ENCODE measurements around the gene HDAC1. TPM values are rescaled to one million over a fixed set of nuclear protein-coding genes. Genes with fewer than 3 reads are reported as not detected.

Gene HDAC1
- total and polyA plus RNA-seq, 2 of the 13 experiments (the other 11 are each of a cell fraction or from before 2014, with no cell fraction given): 93.5 to 189 TPM

DNA sequence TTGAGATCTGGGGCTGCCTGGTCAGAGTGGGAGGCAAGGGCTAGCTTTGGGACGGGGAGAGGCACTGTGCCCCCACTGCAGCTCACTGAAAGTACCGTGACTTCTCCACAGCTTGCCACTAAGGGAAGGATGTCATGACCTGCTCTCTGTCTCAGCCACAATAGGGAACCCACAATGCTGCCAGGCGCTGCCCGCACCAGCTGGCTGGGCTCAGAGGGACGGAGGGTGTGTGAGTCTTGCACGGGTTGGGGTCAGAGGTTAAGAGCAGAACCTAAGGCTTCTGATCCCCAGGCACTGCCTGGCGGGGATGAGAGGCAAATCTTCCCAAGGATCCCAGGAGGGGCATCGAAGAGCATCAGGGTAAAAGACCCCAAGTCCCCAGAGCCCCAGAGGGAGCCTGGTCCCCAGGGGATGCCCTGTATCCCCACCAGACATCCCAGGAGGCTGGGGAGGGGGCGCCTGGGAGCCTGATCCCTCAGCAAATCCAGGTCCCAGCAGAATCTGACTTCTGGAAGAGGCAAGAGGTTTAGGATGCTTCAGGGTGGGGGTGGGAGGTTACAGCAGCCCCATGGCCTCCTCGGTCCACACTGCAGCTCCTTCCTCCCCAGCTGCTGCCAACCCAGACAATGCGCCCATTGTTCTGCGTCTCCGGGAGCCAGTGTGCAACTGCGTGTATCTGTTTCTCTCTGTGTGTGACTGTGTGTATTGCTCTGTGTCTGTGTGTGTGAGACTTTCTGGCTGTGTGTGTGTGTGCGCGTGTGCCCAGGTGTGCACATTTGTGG, 46.2 kb downstream of the HDAC1 start (continued):
- TF ChIP-seq HDAC6 (IDR thresholded peaks at IDR 0.05; ENCODE audit: low read depth, low read length) (no peak), ZNF552 (CRISPR knock-in tag; IDR thresholded peaks at IDR 0.05; ENCODE audit: borderline replicate concordance) (no peak), ZNF619 (CRISPR knock-in tag; IDR thresholded peaks at IDR 0.05) (no peak), SRSF4 (IDR thresholded peaks at IDR 0.05; ENCODE audit: low read depth, low read length, poor library complexity, severe bottlenecking) (no peak), RAD21 (CRISPR knock-in tag; IDR thresholded peaks at IDR 0.05) (no peak), SMAD9 (CRISPR knock-in tag; IDR thresholded peaks at IDR 0.05) (no peak), FOXJ3 (CRISPR knock-in tag; IDR thresholded peaks at IDR 0.05; ENCODE audit: borderline replicate concordance) (no peak), ERF (CRISPR knock-in tag; IDR thresholded peaks at IDR 0.05) (no peak), ZMAT3 (CRISPR knock-in tag; conservative IDR thresholded peaks at IDR 0.05) (no peak), GATAD1 (CRISPR knock-in tag; IDR thresholded peaks at IDR 0.05) (no peak), ZNF780A (CRISPR knock-in tag; IDR thresholded peaks at IDR 0.05) (no peak), ZNF598 (CRISPR knock-in tag; IDR thresholded peaks at IDR 0.05; ENCODE audit: borderline replicate concordance) (no peak), ZNF678 (CRISPR knock-in tag; IDR thresholded peaks at IDR 0.05) (no peak), AKAP8 (CRISPR knock-in tag; IDR thresholded peaks at IDR 0.05) (no peak), RBAK (CRISPR knock-in tag; IDR thresholded peaks at IDR 0.05) (no peak), SATB2 (CRISPR knock-in tag; IDR thresholded peaks at IDR 0.05) (no peak), ARHGAP35 (CRISPR knock-in tag; IDR thresholded peaks at IDR 0.05; ENCODE audit: borderline replicate concordance) (no peak), ZNF138 (CRISPR knock-in tag; IDR thresholded peaks at IDR 0.05; ENCODE audit: low read depth) (no peak), NR3C1 (CRISPR knock-in tag; IDR thresholded peaks at IDR 0.05) (no peak), MYC (CRISPR knock-in tag; IDR thresholded peaks at IDR 0.05; ENCODE audit: borderline replicate concordance) (no peak), HMG20B (CRISPR knock-in tag; conservative IDR thresholded peaks at IDR 0.05) (no peak), ZSCAN20 (CRISPR knock-in tag; IDR thresholded peaks at IDR 0.05; ENCODE audit: borderline replicate concordance) (no peak), SMARCE1 (IDR thresholded peaks at IDR 0.05; ENCODE audit: borderline replicate concordance) (no peak), ZFP36 (IDR thresholded peaks at IDR 0.05; ENCODE audit: borderline replicate concordance, low read depth, low read length, partially characterized antibody) (no peak), ZNF572 (CRISPR knock-in tag; IDR thresholded peaks at IDR 0.05) (no peak), BHLHE40 (IDR thresholded peaks at IDR 0.05; ENCODE audit: low read length) (no peak)
- TF ChIP-seq, protein P1, sequence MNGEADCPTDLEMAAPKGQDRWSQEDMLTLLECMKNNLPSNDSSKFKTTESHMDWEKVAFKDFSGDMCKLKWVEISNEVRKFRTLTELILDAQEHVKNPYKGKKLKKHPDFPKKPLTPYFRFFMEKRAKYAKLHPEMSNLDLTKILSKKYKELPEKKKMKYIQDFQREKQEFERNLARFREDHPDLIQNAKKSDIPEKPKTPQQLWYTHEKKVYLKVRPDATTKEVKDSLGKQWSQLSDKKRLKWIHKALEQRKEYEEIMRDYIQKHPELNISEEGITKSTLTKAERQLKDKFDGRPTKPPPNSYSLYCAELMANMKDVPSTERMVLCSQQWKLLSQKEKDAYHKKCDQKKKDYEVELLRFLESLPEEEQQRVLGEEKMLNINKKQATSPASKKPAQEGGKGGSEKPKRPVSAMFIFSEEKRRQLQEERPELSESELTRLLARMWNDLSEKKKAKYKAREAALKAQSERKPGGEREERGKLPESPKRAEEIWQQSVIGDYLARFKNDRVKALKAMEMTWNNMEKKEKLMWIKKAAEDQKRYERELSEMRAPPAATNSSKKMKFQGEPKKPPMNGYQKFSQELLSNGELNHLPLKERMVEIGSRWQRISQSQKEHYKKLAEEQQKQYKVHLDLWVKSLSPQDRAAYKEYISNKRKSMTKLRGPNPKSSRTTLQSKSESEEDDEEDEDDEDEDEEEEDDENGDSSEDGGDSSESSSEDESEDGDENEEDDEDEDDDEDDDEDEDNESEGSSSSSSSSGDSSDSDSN (CRISPR knock-in tag; IDR thresholded peaks at IDR 0.05): no peak
- TF ChIP-seq, protein P2, sequence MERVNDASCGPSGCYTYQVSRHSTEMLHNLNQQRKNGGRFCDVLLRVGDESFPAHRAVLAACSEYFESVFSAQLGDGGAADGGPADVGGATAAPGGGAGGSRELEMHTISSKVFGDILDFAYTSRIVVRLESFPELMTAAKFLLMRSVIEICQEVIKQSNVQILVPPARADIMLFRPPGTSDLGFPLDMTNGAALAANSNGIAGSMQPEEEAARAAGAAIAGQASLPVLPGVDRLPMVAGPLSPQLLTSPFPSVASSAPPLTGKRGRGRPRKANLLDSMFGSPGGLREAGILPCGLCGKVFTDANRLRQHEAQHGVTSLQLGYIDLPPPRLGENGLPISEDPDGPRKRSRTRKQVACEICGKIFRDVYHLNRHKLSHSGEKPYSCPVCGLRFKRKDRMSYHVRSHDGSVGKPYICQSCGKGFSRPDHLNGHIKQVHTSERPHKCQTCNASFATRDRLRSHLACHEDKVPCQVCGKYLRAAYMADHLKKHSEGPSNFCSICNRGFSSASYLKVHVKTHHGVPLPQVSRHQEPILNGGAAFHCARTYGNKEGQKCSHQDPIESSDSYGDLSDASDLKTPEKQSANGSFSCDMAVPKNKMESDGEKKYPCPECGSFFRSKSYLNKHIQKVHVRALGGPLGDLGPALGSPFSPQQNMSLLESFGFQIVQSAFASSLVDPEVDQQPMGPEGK (CRISPR knock-in tag; IDR thresholded peaks at IDR 0.05): peak; percentile 91

Measured in HepG2 (cell line).